Testis (tissue), 2 donors: ENCODE results near the gene YIF1A.
A peak's percentile ranks its signal among the peaks of the same experiment; 100 is the strongest.

ENCODE experiments used
- POLR2A ChIP-seq: fragments of 450-650 bp; IDR thresholded peaks from one replicate; pipeline ENCODE4 v1.6.1; 2017; ENCODE audit warnings: antibody characterized with exemption, mild to moderate bottlenecking, moderate library complexity
- TF ChIP-seq, protein P1 (sequence below), 3 experiments: fragments of 450-650 bp in 2 of 3; fragments of 200-600 bp in 1 of 3; sonication (generic) in 1 of 3; IDR thresholded peaks; one replicate each; pipeline ENCODE4 v1.5.1; 2016 to 2019; ENCODE audit warnings: antibody characterized with exemption in 3 of 3, mild to moderate bottlenecking in 2 of 3, moderate library complexity in 1 of 3

DNA sequence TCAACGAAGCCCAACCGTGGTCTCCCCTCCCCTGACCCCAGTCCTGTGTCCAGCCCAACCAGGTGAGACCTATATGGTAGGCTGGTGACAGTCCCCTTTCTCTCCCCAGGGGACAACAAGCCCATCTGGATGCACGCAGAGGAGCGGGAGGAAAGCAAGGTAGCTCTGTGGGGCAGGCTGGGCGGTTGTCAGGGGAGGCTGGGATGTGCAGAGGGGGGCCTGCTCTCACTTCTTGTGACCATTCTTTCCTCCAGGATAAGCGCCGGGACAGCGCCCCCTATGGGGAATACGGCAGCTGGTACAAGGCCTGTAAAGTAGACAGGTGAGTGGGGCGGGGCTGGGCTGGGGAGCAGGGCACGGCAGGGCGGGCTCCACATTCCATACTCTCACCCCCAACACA, 24.0 kb downstream of the YIF1A start:
- TF ChIP-seq, protein P1, sequence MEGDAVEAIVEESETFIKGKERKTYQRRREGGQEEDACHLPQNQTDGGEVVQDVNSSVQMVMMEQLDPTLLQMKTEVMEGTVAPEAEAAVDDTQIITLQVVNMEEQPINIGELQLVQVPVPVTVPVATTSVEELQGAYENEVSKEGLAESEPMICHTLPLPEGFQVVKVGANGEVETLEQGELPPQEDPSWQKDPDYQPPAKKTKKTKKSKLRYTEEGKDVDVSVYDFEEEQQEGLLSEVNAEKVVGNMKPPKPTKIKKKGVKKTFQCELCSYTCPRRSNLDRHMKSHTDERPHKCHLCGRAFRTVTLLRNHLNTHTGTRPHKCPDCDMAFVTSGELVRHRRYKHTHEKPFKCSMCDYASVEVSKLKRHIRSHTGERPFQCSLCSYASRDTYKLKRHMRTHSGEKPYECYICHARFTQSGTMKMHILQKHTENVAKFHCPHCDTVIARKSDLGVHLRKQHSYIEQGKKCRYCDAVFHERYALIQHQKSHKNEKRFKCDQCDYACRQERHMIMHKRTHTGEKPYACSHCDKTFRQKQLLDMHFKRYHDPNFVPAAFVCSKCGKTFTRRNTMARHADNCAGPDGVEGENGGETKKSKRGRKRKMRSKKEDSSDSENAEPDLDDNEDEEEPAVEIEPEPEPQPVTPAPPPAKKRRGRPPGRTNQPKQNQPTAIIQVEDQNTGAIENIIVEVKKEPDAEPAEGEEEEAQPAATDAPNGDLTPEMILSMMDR (IDR thresholded peaks at IDR 0.05): peak in 2 of 3 experiments; percentile 35
- TF ChIP-seq POLR2A: no peak
